ENCODE data around the gene SMIM36. TPM values are rescaled to one million over a fixed set of nuclear protein-coding genes. Genes with fewer than 3 reads are reported as not detected.

Gene SMIM36
- total and polyA plus RNA-seq, 2 of the 8 experiments (the other 6 are each of a cell fraction or from before 2014, with no cell fraction given): not detected

DNA sequence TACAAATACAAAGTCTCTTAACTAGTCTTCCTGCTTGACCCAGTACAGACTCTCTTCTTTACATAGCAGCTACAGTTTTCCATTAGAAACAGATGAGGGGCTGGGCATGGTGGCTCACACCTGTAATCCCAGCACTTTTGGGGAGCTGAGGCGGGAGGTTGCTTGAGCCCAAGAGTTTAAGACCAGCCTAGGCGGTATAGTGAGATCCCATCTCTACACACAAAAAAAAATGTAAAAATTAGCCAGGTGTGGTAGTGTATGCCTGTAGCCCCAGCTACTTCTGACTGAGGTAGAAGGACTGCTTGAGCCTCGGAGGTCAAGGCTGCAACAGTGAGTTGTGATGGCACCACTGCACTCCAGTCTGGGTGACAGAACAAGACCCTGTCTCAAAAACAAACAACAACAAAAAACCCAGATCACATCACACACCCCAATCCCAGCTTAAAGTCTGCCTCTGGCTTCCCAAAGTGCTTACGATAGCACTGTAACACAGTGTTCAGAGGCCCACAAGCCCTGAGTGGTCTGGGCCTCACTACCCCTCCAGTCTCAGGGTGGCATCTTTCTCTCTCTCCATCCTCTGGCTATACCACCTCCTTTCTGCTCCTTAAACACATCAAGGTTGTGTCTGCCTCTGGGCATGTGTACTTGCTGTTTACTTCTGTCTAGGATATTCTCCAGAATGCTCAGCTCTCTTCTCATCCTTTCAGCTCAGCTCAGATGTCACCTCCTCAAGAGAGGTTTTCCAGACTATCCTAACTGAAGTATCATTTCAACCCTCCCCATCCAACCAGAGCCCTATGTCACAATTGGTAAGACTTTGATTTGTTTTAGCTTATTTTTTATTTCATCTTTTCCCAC lies 93.6 kb downstream of the SMIM36 start:
- no peak overlapping the region for H3K23ac ChIP-seq (ENCODE audit: insufficient read length)
- TF ChIP-seq JUN (IDR thresholded peaks at IDR 0.05; ENCODE audit: low read depth, low read length): no peak
- TF ChIP-seq SAP30 (IDR thresholded peaks at IDR 0.05; ENCODE audit: insufficient read depth, insufficient replicate concordance, low read length): no peak
- no peak for TF ChIP-seq CHD2 (IDR thresholded peaks at IDR 0.05; ENCODE audit: low read length)
- no peak for TF ChIP-seq MAX (IDR thresholded peaks at IDR 0.05)
- no peak for TF ChIP-seq HDAC2 (IDR thresholded peaks at IDR 0.05; ENCODE audit: borderline replicate concordance in 1 of 2, low read depth in 2 of 2, low read length in 2 of 2)
- no peak for TF ChIP-seq POLR2AphosphoS5 (IDR thresholded peaks at IDR 0.05; ENCODE audit: low read depth, low read length)
- no peak for TF ChIP-seq TAF1 (IDR thresholded peaks at IDR 0.05; ENCODE audit: low read depth, low read length)
- no peak for TF ChIP-seq BCL11A (IDR thresholded peaks at IDR 0.05; ENCODE audit: low read depth in 2 of 2, low read length in 2 of 2)
- 97% methylated on average over 4 of the region's 4 CpGs; no CpG with 5 or more reads in 1 of the 2 experiments for WGBS, 2 experiments (ENCODE audit: extremely low coverage in 1 of 2, insufficient coverage in 1 of 2, insufficient read length in 1 of 2, insufficient replicate concordance in 2 of 2, low coverage in 1 of 2, low lambda C conversion rate in 2 of 2, missing lambda C conversion rate in 1 of 2)
- H3K4me1 ChIP-seq (replicated peaks in 1 of 4; ENCODE audit: control insufficient read depth in 3 of 4, insufficient read depth in 4 of 4, low read length in 3 of 4): peaks cover 3 to 7% (median 5%) of the 10 kb centered on the region in 4 experiments; a peak in 5 of 7 replicates
- peaks cover 0 to 8% of the 10 kb centered on the region in 2 experiments for H4K20me1 ChIP-seq (replicated peaks in 1 of 2; ENCODE audit: control insufficient read depth in 1 of 2, insufficient read depth in 2 of 2, low read length in 2 of 2)
- H2AK5ac ChIP-seq (ENCODE audit: low read depth, low read length): 0 out of 2 replicates have a peak overlapping the region, but pooled peaks have one; percentile 20
- H3K27ac ChIP-seq (ENCODE audit: low read depth, low read length): no peak overlapping the region
- peaks cover 18 to 69% of the 10 kb centered on the region in 2 experiments for H3K79me2 ChIP-seq (ENCODE audit: control insufficient read depth in 1 of 2, insufficient read depth in 2 of 2, low read length in 2 of 2)
- no peak overlapping the region for H4K91ac ChIP-seq (replicated peaks; ENCODE audit: insufficient read length, low read length)
- H2BK12ac ChIP-seq (ENCODE audit: low read depth, low read length): no peak overlapping the region
- no peak overlapping the region for H3K4ac ChIP-seq (replicated peaks; ENCODE audit: insufficient read length, low read depth, low read length)
- no peaks in the 10 kb centered on the region for H3K27me3 ChIP-seq (replicated peaks in 1 of 4; ENCODE audit: control insufficient read depth in 3 of 4, extremely low read depth in 1 of 4, insufficient read depth in 3 of 4, low read length in 3 of 4)
- no peak overlapping the region for H2BK120ac ChIP-seq (replicated peaks; ENCODE audit: low read depth, low read length)
- H2BK5ac ChIP-seq (ENCODE audit: low read depth, low read length): no peak overlapping the region
- H3K14ac ChIP-seq (ENCODE audit: insufficient read length): no peak overlapping the region
- no peak for DNase-seq (ENCODE audit: low read depth in 1 of 2, low spot score in 2 of 2)
- ChIA-PET POLR2A (ENCODE audit: partially characterized antibody) (no interaction called here), CTCF (ENCODE audit: partially characterized antibody) (interaction anchor here (0.6 to 1.9 kb wide), 6 partner anchors 12 to 559 kb away, joined by 3 to 6 read pairs (median 3); no protein-coding TSS in a partner anchor)
- no peak overlapping the region for H3K18ac ChIP-seq (ENCODE audit: extremely low read depth, low read length)
- H3K9ac ChIP-seq (replicated peaks in 1 of 4; ENCODE audit: extremely low read depth in 1 of 4, low read depth in 3 of 4, low read length in 3 of 4): no peak overlapping the region
- H4K5ac ChIP-seq (ENCODE audit: insufficient read length, low read depth, low read length): no peak overlapping the region
- no peak for FAIRE-seq
- no peak overlapping the region for H3K4me3 ChIP-seq (ENCODE audit: extremely low read depth in 1 of 4, insufficient read depth in 2 of 4, low read depth in 3 of 4, low read length in 4 of 4)
- peaks cover 4 to 17% (median 7%) of the 10 kb centered on the region in 4 experiments; a peak in 5 of 8 replicates for H3K36me3 ChIP-seq (ENCODE audit: control insufficient read depth in 2 of 4, insufficient read depth in 4 of 4, low read length in 3 of 4)
- H2BK15ac ChIP-seq (ENCODE audit: low read length): no peak overlapping the region
- H3K56ac ChIP-seq (replicated peaks; ENCODE audit: insufficient read length, low read depth, low read length): no peak overlapping the region
- no peak overlapping the region for H3K4me2 ChIP-seq (ENCODE audit: insufficient read depth in 1 of 2, low read depth in 2 of 2, low read length in 2 of 2)
- peaks cover 6% of the 10 kb centered on the region for H3K79me1 ChIP-seq (ENCODE audit: low read depth, low read length)
- H4K8ac ChIP-seq (ENCODE audit: extremely low read depth, insufficient read depth, low read length): no peak overlapping the region
- H3K9me3 ChIP-seq (ENCODE audit: insufficient read depth in 2 of 2, low read depth in 1 of 2, low read length in 1 of 2): no peaks in the 10 kb centered on the region
- no peak overlapping the region for H2AFZ ChIP-seq (ENCODE audit: low read length)
- no peak overlapping the region for H2BK20ac ChIP-seq (ENCODE audit: low read length)
- H3K23me2 ChIP-seq (ENCODE audit: low read depth, low read length): peaks cover 8% of the 10 kb centered on the region

Data from H1 (cell line).